Raji (cell line): Measurements from ENCODE around the gene GREB1.

Source experiments
- POLR2A ChIP-seq: IDR thresholded peaks from 2 replicates; pipeline ENCODE4 v1.6.1; 2011; ENCODE audit warnings: low read depth, low read length, control low read depth; ENCODE audit not compliant: insufficient read depth

GREB1 gene

DNA sequence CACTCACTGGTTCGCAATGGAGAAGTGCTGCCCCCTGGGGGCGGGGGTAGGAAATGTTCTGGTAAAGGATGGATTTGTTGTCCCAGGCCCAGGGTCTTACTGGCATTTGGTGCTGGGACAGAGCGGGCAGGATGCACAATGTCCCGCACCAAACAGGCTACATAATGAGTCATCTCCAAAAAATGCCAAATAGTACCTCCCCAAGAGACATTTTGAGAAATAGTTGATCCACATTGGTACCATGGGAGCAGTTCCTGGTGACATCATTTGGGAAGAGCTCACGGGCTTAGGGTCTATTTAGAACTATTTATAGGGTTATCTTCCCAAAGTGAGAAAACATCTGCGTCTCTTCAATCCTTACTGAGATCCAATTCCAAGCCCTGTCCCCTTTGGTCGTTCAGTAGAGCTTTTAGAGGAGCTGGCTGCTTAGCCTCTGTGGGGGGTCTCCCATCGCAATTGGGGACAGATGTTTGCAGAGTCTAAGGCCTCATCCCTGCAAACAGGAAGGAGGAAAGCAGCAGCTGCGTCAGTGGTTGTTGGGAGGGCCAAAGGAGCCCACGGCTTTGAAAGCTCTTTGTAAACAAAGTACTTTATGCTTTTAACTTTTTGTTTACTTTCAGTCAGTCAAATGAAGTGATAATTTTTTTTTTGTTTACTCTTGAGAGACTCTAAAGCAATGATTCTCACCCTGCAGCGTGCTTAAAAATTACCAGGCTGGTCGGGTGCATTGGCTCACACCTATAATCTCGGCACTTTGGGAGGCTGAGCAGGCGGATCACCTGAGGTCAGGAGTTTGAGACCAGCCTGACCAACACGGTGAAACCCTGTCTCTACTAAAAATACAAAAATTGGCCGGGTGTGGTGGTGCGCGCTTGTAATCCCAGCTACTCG lies 49.3 kb downstream of the GREB1 start:
- TF ChIP-seq POLR2A, result no peak

DNA sequence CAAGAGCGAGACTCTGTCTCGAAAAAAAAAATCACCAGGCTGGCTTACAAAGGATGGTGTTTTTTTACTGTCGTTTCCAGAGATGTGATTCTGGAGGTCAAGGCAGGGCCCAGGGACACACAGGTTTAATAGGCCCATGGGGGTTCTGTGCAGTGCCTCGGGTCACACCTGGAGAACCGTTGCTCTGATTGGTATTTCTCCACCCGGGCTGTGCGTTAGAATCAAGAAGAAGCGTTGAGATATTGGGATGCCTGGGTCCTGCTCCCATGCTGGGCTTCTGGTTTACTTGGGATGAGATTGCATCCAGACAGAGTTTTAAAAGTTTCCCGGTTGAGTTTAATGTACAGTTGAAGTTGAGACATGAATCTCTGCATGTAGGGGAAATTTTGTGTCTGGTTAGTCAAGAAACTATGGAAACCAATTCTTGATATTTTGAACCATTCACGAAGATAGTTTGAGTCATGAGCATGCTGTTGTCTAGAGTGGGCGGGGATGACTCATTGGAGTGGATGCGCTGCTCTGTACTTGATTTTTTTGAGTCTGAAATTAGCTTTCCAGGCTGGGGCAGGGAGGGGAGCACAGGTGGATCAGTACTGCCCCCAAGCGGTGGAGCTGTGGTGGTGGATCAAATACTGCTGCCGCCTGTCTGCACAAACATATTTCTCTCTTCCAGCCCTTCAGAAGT lies 50.1 kb downstream of the GREB1 start:
- no peak for TF ChIP-seq POLR2A

DNA sequence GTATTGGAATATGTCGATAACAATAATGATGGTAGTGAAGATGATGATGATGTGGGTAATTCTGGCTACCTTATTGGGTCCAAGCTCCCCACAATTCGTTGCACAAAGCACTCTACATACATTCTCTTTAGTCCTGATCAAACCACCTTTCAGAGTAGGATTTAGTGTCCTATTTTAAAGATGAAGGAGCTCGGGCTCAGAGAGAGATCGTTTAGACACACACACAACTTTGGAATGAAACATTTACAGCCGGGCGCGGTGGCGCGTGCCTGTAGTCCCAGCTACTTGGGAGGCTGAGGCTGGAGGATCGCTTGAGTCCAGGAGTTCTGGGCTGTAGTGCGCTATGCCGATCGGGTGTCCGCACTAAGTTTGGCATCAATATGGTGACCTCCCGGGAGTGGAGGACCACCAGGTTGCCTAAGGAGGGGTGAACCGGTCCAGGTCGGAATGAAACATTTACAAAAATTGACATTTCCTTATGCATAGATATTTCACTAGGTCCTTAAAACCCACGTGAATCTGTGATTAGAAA lies 50.7 kb downstream of the GREB1 start:
- no peak for TF ChIP-seq POLR2A

DNA sequence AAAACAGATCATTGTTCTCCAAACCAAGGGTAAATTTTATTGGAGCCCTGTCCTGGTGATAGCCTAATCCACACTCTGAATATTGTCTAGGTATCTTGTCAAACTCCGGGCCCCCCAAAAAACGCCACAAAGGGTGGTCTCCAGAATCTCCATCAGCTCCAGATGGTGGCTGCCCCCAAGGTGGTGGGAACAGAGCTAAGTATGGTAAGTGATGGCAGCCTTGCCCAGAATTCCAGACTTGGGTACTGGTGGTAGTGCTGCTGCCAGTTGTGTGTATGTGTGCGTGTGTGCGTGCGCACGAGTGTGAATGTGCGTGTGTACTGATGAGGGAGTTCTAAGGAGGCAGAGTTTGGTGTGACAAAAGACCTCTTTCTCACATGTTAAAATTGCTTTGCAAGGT lies 51.2 kb downstream of the GREB1 start:
- no peak for TF ChIP-seq POLR2A

DNA sequence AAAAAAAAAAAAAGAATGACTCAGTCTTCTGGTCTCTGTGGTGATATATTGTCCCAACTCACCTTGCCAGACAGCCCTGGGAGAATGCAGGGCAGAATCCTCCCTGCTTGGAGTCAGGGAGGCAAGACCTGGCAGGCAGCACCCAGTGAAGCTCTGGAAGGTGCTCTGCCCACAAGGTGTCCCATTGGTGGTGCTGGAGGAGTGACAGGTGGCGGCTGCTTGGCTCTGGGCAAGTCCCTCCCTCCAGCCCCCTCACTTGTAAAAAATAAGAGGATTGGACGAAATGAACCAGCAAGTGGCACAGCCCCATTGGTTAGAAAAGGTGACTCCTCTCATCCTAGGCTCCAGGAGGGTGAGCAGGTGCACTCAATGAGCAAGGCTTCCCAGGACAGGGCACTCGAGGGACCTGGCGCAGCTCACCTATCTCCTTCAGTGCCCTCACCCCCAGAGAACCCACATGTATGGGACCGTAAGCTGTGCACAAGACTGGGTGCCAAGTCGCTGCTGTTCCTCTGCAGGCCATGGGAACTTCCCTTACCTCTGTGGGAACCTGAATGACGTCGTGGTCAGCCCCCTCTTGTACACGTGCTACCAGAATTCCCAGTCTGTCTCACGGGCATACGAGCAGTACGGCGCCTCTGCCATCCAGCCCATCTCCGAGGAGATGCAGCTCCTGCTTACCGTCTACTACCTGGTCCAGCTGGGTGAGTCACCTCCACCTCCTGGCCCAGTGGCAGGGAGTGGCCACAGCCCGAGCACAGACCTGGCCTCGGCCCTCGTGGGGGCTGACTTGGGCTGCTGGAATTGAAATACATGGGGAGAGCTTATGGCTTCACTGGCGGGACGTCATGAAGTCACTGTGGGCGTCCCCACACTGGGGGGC lies 54.6 kb downstream of the GREB1 start:
- no peak for TF ChIP-seq POLR2A

DNA sequence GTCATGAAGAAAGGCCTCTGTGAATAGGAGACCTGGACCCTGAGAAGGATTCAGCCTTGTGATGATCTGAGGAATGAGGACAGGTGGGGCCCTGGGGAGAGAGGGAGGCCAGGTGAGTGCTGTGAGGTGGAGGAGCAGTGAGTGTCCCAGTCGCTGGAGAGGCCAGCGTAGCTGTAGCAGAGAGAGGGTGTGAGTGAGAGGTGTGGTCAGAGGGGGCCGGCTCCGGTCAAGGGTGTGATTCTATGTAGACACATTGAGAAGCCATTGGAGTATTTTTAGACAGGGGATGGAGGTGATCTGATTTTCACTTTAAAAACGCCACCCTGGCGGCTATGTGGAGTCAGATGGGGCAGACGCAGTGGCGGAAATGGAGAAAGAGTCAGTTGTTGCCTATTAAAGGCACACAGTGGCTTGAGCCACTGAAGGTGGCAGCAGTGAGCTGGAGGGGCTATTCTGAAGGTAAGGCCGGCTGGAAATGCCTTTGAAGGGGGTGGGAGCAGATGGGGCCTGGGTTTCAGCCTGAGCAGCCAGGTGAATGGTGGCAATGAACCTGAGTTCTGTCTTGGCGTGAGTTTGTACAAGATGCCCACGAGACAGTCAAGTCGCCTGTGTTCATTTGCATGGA lies 55.6 kb downstream of the GREB1 start:
- no peak for TF ChIP-seq POLR2A

DNA sequence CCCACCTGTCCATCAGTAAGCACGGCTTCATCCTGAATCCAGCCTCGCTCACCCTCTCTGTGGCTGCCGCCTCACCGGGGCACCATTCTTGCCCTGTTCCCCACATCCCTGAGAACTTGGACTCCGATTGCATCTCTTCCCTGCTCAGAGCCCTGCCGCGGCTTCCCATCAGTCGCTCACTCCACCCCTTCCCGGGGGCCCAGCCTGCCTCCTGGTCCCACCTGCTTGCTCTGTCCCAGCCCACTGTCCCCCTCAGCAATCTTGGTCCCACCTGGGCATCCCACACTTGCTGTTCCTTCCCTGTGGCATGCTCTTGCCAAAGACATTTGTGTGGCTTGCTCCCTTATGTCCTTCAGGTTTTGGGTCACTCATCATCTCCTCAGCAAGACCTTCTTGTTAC lies 56.3 kb downstream of the GREB1 start:
- TF ChIP-seq POLR2A, result no peak

DNA sequence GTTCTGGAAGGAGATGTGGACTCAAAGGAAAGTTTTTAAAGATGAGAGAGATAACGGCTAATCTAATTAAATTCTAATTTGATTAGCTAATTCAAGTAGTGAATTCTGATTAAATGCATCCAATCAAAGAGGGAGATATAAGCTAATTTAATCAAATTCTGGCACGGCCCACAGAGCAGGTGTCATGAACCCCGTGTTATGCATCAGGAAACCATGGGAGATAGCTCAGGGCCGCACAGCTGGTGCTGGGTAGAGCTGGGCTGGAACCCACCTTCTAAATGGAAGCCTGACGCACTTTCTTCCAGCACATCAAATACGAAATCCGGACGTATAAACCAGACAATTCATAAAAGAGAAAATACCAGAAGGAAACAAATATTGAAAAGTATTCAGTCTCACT lies 57.2 kb downstream of the GREB1 start:
- no peak for TF ChIP-seq POLR2A

DNA sequence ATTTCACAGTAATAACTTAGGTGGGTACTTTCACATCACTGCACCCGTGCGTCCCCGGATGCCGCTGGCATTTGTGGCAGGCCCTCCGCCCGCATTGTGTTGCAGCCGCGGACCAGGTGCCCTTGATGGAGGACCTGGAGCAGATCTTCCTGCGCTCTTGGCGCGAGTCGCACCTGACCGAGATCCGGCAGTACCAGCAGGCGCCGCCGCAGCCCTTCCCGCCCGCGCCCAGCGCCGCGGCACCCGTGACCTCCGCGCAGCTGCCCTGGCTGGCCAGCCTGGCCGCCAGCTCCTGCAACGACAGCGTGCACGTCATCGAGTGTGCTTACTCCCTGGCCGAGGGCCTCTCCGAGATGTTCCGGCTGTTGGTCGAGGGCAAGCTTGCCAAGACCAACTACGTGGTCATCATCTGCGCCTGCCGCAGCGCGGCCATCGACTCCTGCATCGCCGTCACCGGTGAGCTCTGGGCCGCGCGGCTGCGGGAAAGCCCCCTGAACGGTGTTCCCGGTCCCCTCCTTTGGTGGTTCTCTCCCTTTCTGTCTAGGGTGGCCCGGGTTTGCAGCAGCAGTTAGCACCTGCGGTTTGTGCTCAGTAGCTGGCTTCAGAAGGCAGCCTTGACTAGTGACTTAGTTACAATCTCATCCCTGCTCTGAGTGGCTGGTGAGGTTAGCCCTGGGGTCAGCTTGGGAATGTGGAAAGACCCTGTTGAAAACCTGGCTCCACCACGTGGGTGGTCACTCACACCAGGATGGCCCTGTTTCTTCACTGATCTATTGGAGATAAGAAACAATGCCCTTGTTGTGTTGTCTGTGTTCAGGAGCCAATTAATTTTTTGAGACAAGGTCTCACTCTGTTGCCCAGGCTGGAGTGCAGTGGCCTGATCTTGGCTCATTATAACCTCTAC lies 59.1 kb downstream of the GREB1 start:
- TF ChIP-seq POLR2A, result no peak

DNA sequence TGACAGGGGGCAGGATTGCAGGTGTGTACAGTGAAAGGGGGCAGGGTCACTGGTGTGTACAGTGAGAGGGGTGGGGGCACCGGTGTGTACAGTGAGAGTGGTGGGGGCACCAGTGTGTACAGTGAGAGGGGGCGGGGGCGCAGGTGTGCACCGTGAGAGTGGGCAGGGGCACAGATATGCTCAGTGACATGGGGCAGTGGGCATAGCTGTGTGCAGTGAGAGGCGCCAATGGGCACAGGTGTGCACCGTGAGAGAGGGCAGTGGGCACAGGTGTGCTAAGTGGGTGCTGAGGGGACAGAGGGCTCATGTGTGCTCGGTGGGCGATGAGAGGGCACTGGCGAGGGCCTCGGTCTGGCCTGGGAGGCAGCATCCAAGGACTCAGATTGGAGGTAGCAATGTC lies 63.0 kb downstream of the GREB1 start:
- no peak for TF ChIP-seq POLR2A

DNA sequence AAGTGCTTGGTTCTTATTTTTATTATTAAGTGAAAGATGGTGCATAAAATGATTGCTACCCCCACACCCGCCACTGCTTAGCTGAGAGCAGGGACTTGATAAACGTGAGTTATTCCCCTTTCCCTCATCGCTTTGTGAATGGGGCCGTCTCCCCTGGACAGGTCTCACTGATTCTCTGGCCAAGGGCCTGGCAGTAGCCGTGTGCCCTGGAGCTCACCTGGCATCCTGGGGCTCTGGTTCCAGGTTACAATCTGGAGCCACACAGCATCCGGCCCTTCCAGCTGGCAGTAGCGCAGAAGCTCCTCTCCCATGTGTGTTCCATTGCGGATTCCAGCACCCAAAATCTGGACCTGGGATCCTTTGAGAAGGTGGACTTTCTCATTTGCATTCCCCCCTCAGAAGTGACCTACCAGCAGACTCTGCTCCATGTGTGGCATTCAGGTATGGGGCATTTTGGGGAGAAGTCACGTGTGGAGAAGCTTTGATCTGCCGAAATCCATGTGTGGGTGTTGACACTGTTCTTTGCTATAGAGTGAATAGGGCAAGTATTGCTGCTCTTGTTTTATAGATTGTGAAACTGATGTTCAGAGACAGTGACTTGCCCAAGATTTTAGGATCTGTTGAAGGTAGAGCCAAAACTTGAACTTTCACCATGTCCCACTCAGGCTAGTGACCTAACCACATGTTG lies 63.8 kb downstream of the GREB1 start:
- TF ChIP-seq POLR2A, result no peak

DNA sequence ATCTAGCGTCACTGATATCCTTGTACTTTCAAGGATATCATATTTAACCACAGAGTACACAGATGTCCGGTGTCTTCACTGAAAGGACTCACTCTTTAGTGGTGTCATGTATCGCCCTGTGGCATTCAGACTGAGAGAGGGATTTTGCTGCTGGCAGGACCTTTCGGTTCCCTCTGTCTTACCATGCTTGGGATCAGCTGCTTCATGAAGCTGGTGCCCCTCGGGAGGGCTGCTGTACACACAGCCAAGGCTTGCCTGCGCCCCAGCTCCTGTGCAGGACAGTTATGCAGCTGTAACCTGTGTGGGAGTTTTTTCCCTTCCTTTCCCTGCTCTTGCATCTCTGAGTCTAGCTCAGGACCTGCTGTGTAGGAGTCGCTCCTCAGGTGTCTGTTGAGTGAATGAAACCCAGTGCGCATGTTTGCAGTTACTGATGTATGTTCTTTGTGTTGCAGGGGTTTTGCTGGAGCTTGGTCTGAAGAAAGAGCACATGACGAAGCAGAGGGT lies 64.4 kb downstream of the GREB1 start:
- no peak for TF ChIP-seq POLR2A

DNA sequence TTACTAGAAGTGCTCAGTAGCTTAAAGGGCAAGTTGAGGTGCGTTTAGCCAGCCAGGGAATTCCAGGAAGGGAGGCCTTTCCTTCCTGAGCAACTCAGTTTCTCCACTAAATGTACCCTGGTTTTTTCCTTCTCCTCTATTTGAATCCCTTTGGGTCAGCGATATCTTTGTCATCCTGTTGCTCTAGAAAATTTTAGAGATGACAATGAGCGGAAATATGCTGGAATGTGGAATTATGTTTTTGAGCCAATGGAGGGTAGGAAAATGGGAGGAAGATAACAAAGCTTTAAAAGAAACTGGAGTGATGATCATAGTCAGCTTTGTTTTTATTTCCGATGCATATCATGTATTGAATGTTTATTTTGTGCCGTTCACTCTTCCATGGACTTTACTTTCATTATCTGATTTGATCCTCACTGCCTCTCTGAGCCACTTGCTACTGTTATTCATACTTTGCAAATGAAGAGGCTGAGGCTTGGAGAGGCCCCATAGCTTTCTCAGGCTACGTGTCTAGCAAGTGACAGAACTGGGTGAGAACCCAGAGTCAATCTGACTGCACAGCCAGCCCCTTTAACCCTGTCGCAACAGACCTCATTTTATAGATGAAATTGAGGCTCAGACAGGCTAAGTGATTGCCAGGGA lies 68.8 kb downstream of the GREB1 start:
- TF ChIP-seq POLR2A, result no peak
